Measurements from ENCODE around the gene SRPK2.
"Not testable (repeated sequence)": the region's sequence is repeated elsewhere in the genome, so short reads cannot be mapped to it uniquely, and the experiment has no call there.

SRPK2 gene

GRCh38 chr7:105388356-105389087 lies at the start of gene SRPK2:
SRPK2 (minus strand) TSS chr7:105388921.
- peak; percentile 73 for DNase-seq

- no peak for DNase-seq
Measured at GRCh38 chr7:105438254-105438653, 49.5 kb upstream of the SRPK2 start.

- DNase-seq, result not testable (repeated sequence)
Measured at GRCh38 chr7:105437356-105437755, 48.6 kb upstream of the SRPK2 start.

GRCh38 chr7:105429746-105430612 lies 41.3 kb upstream of the SRPK2 start:
- DNase-seq, result peak; percentile 51

DNA sequence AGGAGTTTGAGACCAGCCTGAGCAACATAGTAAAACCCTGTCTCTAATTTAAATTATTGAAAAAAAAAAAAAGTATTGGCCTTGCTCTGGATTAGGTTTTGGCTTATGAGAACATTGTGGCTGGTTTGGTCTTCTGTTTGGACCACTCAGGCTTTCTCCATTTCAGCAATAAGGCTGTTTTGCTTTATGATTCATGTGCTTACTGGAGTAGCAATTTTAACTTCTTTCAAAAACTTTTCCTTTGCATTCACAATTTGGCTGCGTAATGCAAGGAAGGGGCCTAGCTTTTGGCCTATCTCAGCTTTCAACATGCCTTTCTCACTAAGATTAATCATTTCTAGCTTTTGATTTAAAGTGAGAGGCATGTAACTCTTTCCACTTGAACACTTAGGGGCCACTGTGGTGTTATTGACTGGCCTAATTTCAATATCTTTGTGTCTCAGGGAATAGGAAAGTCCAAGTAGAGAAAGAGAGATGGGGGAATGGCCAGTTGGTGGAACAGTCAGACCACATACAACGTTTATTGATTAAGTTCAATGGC lies 38.0 kb upstream of the SRPK2 start:
- no peak for DNase-seq

GRCh38 chr7:105423987-105424386 lies 35.3 kb upstream of the SRPK2 start:
- DNase-seq, result no peak

DNA sequence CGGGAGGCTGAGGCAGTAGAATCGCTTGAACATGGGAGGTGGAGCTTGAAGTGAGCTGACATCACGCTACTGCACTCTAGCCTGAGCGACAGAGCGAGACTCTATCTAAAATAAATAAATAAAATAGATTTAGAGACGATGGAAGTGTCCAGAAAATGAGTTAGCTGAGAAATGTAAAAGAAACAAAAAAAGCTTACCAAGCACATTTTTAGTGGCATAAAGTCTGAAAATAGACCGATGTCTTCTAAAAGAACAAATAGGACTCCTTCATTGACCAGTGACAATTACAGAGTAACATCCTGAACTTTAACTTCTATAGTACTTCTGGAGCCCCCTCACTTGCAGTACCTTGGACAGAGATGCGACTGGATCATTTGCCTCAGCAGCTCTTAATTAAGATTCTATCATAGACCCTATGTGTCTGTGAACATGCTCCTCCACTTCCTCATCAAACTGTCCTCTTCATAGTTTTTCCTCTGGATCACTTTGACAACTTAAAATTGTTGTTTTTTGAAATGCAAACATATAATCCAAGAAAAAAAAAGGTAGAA lies 25.2 kb upstream of the SRPK2 start:
- no peak for DNase-seq

- not testable (repeated sequence) for DNase-seq
Measured at GRCh38 chr7:105410774-105411173, 22.1 kb upstream of the SRPK2 start.

DNA sequence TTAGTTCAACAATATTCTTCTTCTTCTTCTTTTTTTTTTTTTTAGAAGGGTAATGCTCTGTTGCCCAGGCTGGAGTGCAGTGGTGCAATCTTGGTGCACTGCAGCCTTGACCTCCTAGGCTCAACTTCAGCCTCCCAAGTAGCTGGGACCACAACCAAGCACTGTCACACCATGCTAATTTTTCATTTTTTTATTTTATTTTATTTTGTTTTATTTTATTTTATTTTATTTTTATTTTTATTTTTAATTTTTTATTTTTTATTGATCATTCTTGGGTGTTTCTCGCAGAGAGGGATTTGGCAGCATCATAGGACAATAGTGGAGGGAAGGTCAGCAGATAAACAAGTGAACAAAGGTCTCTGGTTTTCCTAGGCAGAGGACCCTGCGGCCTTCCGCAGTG lies 21.1 kb upstream of the SRPK2 start:
- not testable (repeated sequence) for DNase-seq

DNA sequence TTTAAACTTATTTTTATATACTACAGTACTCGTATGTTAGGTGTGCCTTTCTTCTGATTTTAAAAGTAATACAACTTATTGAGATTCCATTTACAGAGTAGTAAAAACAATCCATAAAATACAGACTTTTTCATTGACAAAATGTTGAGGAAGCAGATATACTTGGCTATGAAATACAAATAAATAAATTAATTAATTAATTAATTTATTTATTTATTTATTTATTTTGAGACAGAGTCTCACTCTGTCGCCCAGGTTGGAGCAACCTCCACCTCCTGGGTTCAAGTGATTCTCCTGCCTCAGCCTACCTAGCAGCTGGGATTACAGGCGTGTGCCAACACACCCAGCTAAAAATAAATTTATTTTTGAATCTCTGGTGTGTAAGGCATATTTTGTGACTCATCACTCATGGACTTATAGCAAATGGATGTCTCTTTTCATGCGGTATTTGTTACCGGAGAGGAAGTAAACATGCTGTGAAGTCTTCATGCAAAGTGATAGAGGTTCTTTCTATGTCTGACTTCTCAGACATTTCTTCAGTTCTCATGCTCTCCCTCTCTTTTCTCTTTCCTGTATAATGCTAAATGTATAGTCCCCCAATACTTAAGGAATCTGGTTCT lies 20.2 kb upstream of the SRPK2 start:
- no peak for DNase-seq

DNA sequence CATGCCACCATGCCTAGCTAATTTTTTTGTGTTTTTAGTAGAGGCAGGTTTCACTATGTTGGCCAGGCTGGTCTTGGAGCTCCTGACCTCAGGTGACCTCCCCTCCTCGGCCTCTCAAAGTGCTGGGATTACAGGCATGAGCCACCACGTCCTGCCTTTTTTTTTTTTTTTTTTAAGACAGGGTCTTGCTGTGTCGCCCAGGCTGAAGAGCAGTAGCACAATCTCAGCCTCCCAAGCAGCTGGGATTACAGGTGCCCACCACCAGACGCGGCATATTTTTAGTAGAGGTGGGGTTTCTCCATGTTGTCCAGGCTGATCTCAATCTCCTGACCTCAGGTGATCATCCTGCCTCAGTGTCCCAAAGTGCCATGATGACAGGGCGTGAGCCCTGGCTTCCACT lies 14.4 kb upstream of the SRPK2 start:
- DNase-seq, result no peak

DNA sequence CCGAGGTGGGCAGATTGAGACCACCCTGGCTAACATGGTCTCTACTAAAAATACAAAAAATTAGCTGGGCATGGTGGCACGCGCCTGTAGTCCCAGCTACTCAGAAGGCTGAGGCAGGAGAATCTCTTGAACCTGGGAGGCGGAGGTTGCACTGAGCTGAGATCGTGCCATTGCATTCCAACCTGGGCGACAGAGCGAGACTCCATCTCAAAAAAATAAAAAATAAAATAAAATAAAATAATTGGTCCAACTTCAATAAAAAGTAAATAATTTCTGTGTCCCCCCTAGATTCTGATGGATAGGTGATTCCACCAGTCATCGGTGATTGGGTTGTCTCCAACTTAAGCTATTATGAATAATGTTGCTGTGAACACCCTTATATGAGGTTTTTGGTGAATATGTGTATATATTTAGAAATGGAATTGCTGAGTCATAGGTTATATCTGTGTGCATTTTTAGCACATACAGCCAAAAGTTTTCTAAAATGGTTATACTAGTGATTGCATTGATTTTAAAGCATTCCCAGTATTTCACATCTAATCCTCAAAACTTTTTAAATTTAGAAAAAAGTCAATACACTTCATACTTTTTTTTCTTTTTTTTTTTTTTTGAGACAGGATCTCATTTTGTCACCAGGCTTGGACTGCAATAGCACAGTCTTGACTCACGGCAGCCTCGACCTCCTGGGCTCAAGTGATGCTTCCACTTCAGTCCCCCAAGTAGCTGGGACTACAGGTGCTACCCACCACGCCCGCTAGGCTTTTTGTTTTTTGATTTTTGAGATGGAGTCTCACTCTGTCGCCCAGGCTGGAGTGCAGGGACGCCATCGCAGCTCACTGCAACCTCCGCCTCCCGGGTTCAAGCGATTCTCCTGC lies 13.7 kb upstream of the SRPK2 start:
- no peak for DNase-seq

DNA sequence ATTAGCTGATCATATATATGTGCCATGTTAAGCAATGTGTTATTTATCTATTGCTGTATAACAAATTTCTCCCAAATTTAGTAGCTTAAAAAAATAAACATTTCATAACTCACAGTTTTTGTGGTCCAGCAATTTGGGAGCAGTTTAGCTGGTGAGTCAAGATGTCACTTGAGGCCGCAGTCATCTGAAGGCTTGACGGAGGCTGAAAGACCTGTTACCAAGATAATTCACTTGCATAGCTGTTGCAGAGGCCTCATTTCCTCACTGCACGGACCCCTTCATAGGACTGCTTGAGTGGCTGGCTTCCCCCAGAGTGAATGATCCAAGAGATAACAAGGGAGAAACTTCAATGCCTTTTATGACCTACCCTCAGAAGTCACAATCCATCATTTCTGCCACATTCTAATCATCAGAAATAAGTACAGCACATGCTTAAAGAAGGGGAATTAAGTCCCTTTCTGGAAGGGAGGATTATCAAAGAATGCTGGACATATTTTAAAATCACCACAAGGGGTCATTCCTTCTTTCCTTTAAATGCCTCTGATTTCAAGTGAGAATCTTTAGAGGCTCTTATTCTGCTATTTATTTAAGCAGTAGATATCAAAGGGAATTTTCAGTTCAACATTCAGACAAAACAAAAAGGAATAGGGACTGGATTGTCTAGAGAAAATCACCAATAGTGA lies 10.5 kb upstream of the SRPK2 start:
- DNase-seq, result peak; percentile 69

GRCh38 chr7:105396566-105396965 lies 7.8 kb upstream of the SRPK2 start:
- no peak for DNase-seq

- DNase-seq, result no peak
Measured at GRCh38 chr7:105391429-105391828, 2.7 kb upstream of the SRPK2 start.

DNA sequence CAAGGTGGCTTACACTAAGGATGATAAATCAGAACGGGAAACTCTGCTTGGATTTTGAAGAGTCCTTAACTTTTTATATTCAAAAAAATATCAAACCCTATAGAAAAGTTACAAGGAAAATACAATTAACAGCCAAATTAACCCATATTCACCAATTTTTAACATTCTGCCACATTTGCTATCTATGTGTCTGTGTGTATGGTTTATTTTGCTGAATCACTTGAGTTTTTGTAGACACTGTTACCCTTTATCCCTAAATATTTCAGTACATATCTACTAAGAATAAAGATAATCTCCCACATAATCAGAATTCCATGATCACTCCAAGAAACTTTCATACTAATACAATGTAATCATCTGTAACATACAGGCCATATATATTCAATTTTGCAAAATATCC lies 1.2 kb upstream of the SRPK2 start:
- no peak for DNase-seq

- DNase-seq, result peak; percentile 36
Measured at GRCh38 chr7:105389088-105389650, 448 bp upstream of the SRPK2 start.

- peak; percentile 55 for DNase-seq
Measured at GRCh38 chr7:105387508-105388355, 989 bp downstream of the SRPK2 start.

GRCh38 chr7:105377903-105378302 lies 10.8 kb downstream of the SRPK2 start:
- no peak for DNase-seq

GRCh38 chr7:105376908-105377533 lies 11.7 kb downstream of the SRPK2 start:
- DNase-seq, result no peak
